ENCODE data around the gene CHRNA7. TPM values are rescaled to one million over a fixed set of nuclear protein-coding genes. Genes with fewer than 3 reads are reported as not detected.

Gene CHRNA7
- polyA plus RNA-seq, 3 donors: 13.2 to 28.6 (median 26.2) TPM

DNA sequence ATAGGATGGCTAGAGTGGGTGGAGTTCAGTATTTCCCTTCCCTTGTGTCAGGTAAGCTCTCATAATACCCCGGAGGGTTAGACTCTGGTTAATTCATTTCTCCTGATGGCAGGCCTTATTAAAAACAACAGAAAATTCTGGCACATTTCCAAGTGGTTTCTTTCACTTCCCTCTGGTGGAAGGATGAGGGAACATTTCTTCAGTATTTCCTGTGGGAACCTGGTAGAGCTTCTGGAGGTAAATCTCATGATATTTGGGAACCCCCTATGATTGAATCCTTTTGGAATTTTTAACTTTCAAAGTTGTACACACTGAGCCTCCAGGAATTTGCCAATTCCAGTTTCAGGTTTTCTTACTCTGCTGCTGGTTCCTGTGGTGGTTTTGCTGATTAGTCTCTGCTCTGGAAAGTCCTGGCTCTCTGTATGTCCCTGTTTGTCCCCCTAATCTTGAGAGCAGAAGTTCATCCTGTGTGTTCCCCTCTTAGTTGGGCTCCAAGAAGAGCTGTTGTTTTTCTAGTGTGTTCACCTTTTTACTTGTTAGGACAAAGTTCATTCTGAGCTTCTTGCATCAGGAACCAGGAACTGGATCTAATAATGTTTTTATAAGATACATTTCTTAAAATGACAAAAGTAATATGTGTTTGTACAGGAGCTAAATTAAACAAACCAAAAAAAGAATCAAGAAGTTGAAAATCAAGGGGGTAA is 12.1 kb downstream of the CHRNA7 start:
- DNase-seq: peak; percentile 42

DNA sequence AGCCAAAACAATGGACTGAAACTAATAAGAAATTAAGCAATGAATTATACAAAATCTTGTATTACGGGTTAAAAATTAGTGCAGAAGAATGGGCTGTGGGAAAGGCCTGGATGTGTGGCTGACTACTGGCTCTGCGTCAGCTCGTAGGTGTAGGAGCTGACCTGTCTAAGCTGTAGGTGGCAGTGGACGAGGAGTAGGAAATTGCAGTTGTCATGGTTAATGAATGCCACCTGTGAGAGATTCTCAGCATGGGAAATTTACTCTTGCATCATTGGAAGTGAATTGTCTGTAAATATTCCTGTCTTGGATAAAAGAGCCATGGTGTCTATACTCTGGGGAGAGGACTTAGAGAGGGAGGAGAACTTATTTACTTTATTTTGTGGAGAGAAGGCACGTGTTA is 23.4 kb downstream of the CHRNA7 start:
- no peak for DNase-seq

DNA sequence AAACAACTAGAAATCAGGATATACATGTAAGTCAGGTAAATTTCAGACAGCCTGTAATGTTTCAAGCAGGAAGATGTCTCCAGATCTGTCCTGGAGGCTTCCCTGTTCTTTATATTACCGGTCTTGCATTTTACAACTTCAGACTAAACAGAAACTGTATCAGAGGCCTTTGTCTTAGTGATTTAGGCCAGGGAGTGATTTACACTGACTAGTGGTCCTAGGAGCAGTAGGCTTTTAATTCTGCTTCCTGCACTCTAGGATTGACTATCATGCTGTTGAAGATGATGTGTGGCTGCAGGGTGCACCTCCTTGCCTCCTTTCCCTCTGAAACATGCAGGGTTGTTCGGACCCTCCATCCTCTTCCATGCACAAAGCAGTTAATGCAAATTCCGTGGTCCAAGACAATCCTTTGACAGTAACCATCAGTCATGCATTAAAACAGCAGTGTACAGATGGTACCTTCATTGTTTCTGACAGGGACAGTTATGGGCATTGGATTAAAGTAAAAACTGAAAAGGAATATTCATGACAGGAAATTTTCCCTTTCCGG is 27.6 kb downstream of the CHRNA7 start:
- DNase-seq: peak; percentile 21

DNA sequence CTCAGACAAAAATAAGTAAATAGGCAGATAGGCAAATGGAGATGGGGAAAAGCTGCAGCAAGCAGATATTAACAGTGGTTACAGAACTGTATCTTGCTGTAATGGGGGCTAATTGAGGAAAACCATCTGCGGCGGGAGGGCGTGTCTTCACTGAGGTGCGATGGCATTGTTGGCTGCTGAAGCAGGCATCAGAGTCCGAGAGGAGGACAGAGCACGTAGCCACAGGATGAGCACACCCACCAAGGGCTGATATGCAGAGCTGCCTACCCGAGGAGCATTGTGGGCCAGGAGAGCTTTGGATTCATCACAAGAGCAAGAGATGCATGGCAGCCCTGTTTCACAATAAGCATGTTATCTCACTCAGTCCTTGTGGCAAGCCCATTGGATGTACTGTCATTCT is 30.4 kb downstream of the CHRNA7 start:
- no peak for DNase-seq

DNA sequence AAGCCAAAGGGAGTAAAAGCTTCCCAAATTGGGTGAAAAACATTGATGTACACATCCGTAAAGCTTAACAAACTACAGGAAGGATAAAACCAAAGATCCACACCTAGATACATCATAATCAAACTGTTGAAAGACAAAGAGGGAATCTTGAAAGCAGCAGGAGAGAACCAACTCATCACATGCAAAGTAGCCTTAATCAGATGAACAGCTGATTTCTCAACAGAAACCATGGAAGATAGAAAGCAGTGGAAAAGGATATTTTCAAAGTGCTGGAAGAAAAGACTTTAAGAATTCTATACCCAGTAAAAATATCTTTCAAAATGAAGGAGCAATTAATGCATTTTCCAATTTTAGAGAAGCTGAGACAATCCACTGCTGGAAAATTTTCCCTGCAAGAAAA is 36.8 kb downstream of the CHRNA7 start:
- no peak for DNase-seq

DNA sequence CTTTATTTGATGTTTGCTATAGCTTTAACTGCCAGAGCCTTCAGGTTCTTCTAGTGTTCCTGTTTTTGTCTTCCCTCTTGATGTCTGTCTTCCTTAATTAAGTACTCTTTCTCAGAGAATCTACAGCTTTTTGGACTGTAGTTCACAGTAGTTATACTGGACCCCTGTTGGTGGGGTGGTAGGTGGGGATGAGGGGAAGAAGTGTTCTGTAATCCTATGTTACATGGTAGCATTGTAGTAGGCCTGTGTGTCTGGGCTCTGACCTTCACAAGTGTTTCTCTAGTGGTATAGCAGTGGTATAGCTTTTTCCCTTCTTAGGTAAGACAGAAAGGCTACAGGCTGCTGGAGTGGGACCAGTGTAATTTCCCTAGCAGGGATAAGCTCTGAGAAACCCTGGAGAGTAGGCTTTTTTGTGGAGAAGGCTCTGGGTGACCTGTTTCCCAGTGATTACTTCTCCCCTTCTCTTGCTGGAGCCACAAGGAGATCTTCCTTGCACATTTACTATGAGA is 59.6 kb downstream of the CHRNA7 start:
- no peak for DNase-seq

DNA sequence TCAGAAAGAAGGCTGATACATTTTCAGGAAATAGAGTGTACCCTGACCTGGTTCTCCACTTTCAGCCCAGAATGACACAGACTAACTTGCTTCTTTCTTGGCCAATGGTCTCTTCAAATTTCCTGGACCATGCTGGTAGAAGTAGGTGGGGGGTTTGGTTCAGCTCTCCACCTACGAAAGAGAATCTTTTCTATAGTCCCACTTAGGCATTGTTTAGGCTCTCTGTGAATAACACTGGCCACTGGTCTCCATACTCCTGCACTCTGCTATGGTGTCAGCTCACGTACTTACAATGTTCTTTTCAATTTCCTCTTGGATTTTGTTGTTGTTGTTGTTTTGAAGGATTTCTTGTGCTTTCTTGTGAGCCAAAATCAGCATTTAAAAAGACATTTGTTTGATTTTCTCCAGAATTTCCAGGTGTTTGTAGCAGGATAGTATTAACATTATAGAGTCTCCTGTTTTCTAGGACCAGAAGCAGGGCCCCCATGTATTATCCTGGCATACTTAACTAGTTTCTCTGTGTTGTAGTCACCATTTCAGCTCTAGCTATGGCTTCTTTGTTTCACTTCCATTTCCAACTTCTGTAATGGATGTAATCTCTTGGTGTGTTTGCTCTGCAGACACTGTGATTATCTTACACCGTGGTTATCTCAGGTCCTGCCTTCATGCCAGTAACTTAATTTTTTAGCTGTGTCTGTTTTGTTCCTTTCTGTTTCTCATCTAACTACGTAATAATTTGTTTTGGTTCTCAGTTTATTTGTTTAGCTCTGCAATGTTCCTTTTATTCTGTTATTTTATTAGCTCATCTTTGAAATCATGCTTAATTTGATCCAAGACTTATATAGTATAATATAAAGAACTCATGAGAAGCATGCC is 61.4 kb downstream of the CHRNA7 start:
- no peak for DNase-seq

DNA sequence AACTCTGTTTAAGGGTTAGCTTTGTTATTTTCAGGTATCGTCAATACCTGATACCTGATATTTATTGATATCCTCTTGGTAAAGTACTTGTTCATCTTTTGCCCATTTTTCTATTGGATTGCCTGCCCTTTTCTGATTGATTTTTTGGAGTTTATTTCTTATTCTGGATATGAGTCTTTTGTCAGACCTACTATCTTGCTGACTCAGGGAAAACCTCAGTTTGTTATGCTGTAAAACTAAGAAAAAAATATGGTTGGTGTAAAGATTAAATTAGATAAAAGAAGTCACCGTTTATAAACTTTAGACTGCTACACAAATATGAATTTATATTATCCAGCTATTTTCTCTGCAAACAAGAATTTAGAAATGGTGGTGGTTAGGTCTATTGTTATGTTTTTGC is 65.9 kb downstream of the CHRNA7 start:
- no peak for DNase-seq

DNA sequence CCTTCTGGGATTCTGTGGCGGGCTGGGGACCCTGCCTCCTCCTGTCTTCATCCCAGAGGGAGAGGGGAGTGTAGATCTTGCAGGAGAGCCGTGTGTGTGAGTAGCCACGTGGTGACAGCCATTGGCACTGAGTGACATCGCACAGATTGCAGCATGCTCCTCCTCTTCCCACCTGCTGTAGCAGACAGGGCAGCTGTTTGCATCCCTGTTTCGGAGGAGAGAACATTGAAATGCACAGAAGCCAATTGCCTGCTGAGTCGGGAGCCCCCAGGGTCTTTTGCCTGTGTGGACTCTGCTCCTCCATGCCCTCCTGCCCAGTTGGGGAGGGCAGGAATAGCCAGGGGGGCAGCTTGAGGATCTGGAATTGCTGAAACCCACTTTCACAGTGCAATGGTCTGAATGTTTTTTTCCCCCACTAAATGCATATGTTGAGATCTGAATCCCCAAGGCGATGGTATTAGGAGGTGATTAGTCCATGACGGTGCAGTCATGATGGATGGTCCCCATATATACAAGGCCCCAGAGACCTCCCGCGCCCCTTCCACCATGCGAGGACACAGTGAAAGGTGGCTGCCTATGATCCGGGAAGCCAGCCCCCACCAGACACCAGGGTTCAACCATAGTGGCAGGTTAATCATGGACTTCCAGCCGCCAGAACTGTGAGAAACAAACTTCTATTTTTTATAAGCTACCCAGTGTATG is 66.8 kb downstream of the CHRNA7 start:
- no peak for DNase-seq

DNA sequence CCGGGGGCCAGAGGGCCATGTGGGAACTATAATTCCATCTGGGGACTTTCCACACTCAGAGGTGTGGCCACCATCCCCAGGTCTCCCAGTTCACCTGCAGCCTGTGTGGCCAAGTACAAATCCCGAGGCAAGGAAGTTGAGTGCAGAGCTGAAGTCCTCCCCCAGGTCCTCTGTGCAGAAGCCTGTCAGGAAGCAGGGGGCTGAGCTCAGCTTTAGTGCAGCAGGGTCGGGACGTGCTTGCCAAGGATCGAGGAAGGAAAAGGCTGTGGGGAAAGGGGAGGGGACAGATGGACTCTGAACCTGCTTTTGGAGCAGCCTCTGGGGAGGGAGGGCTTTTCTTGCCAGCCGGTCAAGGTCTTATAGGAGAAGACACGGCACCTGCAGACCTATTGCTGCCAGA is 67.7 kb downstream of the CHRNA7 start:
- DNase-seq: peak; percentile 23

DNA sequence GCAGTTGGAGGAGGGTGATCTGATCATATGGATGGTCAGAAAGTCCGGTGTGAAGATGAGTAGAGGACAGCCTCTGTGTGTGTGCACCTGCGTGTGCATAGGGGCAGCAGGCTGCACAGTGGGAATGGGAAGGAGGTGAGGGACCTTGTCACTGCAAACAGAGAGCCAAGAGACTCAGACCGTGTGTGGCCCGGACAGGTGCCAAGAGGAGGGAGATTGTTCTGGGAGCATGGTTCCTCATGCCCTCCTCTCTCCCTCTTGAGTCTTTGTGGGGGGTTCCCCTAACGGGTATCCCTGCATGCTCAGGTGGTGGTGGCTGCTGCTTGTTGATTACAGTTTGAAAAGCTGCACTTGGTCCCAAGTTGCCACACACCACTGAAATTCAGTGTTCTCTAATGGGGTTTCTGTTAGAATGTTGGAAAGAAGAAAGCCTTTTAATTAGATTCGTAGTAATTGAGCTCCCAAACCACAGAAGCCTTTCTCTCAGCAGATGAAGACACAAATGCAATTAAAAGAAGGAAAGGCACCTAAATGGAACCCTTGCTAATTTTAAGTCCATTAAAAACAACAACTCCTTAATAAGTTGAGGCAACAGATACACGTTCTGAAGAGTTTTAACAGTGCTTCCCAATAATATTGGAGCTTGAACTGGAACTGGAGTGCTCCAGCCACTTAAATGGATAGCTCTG is 68.9 kb downstream of the CHRNA7 start:
- no peak for DNase-seq

DNA sequence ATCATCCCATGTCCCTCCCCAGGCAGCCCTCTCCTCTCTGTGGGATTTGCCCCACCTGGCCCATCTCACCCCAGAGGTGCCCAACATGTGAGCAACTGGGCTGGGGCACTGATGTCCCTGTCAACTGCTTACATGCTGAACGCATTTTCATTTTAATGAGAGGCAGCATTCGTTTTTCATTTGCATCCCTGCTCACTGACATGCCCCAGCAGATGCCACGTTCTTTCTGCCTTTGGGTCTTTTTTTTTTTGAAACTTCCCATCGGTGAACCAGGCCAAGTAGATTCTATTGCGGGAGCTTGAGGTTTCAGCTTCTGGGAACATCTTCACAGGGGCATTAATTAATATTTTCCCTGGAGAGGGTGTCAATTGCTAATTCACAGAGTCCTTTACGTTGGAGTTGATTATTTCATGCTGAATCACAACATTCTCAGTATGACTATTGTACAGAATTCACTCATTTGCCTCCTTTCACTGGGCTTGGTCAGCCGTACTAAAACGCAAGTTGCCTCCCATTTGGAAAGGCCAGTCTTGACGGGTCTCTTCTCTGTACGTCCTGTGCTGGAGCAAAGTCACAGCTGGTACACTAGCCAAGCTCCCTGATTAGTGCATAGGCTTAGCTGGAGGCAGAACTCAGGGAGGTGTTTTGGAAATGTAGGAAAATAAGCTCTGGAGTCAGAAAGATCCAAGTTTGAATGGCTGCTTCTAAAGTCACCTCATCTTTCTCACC is 69.8 kb downstream of the CHRNA7 start:
- no peak for DNase-seq

DNA sequence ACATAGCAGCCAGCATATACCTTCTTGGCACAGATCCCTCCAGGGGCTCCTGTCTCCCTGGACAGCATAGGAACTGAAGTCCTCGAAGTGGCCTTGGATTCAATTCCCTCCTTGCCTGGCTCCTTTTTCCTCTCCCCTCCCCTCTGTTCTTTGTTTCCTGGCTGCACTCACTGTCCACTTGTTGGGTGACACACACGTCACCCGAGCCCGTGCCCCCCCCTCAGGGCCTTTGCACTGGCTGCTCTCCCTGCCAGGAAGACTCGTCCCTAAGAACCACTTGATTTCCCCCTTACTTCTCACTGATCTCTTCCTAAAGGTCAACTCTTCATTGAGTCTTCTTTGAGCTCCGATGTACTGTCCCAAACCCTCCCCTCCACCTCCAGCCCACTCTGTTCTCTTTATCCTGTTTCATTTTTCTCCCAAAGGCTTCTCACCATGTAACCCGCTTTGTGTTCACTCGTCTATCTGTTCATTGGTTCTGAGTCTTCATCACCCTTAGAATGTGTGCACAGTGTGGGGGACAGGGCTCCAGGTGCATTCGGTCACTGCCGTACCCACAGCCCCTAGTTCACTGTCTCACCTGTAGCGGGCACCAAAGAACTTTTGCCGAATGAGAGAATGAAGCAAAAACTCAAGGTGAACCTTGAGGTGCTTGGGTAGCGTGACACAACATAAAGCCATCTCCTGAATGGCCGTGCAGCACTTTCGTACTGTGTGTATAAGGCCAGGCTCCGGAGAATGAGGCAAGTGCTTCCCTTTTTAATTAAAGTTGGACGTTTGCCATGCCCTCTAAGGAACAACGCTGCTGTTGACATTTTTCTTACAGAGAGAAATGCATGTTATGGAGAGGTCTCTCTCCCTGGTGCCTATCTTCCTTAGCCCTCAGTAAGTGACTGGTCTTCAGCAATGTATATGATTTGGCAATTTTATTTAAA is 74.0 kb downstream of the CHRNA7 start:
- DNase-seq: no peak

DNA sequence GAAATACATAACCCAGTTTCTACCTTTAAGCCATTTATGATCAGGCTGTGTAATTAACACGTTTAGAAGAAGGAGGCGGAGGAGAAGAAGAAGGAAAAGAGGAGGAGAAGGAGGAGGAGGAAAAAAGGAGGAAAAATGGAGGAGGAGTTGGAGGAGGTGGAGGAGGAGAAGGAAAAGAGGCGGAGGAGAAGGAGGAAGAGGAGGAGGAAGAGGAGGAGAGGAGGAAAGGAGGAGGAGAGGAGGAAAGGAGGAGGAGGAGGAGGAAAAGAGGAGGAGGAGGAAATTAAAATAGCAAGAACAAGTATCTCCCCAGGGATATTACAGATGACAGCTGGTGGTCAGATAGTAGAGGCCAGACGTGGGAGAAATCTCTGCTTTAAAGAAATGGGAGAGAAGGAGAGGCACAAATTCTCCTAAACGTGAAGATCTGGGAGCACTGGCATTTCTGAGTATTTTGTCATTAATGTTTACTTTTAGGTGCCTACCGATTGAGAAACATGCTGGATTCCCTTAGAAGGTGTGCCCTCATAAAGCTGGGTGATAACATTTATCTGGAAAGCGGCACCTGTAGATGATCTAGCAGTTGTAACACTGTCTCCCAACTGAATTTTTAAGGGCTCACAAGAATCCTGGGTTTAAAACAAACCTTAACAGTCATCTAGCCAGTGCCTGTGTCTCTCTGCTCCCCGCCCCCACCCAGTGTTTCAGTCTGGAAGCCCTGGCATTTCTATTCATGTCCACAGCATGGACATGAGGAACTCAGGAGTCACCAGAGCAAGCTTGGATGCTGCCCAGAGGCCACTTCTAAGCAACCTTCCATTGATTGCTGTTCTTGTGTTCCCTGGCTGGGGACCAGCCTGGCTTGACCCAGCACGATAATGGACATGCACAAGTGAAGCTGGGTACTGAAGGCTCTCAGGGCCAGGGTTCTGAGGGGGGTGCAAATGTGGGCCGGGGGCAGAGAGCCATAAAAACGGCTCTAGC is 75.2 kb downstream of the CHRNA7 start:
- DNase-seq: no peak

DNA sequence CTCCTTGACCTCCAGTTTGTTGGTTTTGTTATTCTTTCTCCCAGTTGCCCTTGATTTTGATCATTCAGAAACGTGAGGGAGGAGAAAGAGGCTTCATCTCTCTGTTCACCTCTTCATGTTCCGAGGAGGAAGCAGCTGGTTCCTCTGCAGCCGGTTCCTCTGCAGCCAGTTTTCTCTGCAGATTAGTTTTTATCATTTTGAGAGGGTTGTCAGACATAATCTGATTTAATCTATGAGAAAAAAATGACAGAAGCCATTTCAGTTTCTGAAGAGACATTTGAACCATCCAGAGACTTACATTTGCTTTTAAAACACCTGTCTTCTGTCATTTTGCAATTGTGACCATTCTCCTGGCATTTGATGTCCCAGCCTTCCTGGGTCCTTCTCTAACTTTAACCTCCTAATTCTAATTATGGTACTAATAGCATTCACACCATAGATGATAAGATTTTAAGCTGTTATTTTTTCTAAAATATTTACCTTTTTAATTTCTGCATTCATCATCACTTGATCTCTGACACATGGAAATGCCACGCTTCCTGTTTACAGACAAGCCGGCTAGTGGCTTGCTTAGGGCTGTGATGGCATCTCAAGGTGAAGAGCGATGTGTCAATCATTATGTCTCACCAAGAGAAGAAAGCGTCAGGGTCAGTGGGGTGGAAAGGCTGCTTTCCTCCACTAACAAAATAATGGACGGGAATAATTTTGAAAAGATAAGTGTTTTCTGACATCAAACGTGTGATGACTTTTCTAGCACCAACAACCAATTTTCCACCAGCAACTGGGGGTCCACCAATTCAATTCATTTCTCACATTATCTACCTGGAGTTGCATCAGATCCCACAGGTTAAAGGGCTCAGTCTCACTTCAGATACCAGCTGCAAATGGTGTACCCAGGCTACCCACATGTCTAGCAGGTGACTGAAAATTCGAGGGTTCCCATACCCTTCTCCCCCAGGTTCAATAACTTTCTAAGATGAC is 76.4 kb downstream of the CHRNA7 start:
- no peak for DNase-seq

DNA sequence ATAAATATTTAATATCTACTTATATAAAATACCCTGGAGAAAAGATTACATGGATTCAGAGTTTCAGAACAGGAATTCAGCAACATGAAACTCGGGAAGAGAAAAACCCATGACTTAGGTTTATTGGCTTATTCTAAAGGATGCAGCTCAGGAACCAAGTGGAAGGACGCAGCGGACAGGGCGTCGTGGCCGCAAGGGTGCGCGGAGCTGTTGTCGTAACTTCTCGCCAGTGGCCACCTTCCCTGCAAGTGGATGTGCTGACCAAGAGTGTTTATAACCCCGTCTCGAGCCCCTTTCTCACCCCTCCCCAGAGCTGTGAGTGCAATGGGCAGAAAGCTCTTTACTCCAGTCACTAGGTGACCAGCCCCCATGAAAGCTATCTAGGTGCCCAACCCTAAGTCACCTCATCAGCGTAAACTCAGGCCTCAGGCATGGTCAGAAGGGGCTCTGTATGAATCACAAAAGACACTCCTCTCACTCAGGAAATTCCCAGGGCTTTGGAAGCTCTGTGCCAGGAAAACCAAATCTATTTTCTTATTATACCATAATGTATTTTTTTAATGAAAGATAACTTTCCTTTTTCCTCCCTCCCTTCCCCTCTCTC is 77.3 kb downstream of the CHRNA7 start:
- DNase-seq: no peak

DNA sequence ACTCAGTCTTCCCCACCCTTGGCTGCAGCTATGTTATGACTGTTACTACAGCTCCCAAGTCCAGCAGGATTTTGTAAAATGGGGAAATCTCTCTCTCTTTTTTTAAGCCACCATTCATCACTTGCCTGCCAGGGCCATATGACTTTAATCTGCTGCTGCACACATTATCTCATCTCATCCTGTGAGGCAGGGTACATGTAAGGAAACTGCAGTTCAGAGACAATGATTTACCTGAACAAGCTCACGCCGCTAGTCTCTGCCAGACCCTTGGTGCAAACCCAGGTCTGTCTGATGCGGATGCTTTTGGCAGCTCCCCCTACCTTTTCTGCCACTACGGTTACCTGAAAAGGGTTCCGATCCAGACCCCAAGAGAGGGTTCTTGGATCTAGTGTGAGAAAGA is 78.3 kb downstream of the CHRNA7 start:
- no peak for DNase-seq
